ENCODE results near the gene PHF11.

DNA sequence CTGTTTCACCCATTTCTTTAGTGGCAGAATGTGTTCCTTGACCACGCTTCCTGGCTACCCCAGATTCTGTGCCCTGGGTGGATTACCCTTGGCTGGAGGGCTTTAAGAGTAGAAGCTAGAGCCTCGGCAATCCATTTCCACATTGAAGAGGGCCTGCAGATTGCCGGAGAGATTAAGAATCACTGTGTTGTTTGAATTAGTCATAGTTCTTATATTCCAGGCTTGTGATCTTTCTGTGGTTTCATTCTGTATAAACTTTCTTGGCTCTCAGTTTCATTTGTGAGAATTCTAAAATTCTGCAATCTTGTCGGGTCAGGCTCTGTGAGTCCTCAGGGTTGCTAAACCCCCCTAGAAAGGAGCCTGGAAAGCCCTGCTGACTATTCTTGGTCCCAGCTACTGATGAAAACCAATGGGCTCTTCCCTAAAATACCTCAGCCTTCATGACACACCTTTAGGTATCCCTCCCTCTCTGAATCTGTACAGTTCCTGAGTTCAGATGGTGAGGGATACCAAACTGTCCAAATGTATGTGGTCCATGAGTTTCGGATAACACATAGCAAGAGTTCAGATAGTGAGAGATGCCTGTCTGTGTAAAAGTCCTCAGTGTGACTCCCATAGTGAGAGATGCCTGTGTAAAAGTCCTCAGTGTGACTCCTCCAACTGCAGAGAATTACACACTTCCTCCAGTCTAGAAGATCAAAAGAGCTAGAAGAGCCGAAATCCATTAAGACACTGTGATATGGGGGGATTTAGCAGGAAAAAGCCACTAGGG is 4.3 kb downstream of the PHF11 start:
- no peak for TF ChIP-seq POLR2A (IDR thresholded peaks at IDR 0.05; ENCODE audit: low read depth, low read length)
- no peak for TF ChIP-seq POLR2AphosphoS5 (IDR thresholded peaks at IDR 0.05; ENCODE audit: low read depth, low read length)
